IPS-11a (cell line): ENCODE measurements around the gene DAB2IP.

Experiments
- H3K4me3 ChIP-seq: one replicate; pipeline ENCODE4 v1.5.1; 2013; ENCODE audit warnings: low read depth, low read length, control low read depth

DAB2IP gene

DNA sequence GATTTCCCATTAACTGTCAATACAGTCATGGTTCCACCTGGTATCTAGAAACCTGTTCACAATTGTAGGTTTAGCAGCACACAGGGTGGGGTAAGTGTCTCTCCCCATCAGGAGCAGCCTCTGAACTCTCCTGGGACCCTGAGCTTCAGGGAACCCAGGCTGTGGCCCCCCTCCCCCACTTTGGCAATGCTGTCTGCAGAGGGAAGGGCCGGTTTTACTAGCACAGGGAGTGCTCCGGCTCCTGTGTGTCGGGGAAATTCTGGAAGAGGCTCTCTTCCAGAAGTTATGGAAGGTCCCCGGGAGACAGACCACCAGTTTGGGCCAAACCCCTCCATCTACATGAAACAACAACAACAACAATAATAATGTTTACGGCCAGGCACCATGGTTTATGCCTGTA is 9.9 kb downstream of the DAB2IP start:
- no peak overlapping the region for H3K4me3 ChIP-seq

DNA sequence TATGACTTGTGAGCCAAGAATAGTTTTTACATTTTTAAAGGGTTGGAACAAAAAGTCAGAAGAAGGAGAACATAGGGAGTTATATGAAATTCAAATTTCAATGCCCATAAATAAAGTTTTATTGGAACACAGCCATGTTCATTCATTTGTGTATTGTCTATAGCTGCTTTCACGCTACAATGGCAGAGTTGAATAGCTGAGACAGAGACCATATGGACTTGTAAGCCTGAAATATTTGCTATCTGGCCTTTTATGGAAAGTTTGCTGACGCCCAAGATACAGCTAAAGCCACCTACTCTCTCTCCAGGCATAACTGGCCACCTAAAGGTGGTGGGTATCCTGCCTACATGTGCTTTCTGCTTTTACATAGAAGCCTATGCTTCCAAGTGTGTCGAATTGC is 10.9 kb downstream of the DAB2IP start:
- H3K4me3 ChIP-seq = no peak overlapping the region

DNA sequence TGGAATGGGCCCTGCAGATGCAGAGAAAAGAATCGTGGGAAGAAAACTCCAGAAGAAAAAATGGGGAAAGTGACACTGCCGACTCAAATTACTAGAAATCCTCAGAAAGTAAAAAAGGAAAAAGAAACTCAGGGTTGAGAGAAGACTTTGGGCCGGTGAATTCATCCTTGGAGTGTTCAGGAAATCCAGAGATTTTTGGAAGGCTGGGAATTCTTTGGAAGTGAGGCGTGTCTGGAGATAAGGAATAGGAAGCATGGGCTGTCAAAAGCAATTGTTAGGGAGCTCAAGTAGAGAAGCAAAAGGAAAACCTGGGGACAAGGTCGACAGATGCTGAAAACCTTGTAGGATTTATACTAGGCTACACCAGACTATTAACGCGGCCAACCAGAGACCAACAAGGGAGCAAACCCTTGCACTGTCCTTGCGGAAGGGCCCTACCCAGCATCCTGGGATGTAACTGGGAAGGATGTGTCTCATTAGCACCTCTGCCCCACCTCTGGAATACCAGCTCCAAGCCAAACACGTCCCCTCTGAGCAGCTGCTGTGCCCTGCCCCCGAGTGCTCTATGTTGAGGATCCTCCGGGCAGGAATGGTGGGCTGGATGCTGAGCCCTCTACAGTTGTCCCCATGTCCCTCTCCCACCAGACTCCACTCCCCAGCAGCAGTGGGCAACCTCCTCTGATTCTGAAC is 11.6 kb downstream of the DAB2IP start:
- no peak overlapping the region for H3K4me3 ChIP-seq

DNA sequence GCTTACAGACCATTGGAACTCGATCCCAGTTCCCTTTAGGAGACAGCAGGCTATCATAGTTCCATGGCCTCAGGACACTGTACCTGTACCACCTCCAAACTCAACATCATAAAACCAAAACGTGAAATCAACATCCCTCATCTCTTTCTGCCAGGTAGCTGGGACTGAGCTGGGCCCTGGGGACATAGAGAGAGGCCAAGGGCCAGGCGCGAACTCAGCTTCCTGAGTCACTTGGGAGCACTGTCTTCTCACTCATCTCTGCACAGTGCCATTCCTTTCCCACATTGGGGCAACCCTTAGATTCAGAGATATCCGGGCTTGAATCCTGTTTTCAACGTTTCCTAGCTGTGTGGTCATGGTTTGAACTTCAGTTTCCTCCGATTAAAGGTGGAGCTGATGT is 12.2 kb downstream of the DAB2IP start:
- H3K4me3 ChIP-seq = no peak overlapping the region

DNA sequence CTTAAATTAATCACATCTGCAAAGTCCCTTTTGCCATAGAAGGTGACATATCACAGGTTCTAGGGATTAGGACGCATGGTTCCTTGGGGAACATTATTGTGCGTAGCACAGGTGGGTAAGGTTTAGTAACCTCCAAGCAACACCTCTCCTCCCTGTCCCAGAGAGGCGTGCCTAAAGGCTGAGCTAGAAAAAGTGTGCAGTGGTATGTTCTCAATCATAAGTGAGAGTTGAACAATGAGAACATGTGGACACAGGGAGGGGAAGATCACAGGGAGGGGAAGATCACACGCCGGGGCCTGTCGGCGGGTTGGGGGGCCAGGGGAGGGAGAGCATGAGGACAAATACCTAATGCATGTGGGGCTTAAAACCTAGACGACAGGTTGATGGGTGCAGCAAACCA is 14.9 kb downstream of the DAB2IP start:
- H3K4me3 ChIP-seq = no peak overlapping the region

DNA sequence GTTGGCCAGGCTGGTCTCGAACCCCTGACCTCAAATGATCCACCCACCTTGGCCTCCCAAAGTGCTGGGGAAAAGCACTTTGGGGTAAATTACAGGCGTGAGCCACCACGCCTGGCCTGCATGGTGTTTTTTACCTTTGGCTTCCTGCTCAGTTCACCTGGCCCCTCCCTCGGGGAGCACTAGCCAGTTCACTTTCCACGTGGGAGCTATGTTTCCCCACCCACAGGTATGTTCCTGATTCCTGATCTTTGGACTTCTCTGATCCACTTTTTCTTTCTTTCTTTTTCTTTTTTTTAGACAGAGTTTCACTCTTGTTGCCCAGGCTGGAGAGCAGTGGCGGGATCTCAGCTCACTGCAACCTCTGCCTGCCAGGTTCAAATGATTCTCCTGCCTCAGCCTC is 15.8 kb downstream of the DAB2IP start:
- no peak overlapping the region for H3K4me3 ChIP-seq

DNA sequence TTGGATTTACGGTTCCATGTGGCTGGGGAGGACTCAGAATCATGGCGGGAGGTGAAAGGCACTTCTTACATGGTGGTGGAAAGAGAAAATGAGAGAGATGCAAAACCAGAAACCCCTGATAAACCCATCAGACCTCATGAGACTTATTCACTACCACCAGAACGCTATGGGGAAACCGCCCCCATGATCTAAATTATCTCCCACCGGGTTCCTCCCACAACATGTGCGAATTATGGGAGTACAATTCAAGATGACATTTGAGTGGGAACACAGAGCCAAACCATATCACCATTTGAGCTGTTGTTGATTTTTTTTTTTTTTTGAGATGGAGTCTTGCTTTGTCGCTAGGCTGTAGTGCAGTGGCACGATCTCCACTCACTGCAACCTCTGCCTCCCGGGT is 16.5 kb downstream of the DAB2IP start:
- no peak overlapping the region for H3K4me3 ChIP-seq

DNA sequence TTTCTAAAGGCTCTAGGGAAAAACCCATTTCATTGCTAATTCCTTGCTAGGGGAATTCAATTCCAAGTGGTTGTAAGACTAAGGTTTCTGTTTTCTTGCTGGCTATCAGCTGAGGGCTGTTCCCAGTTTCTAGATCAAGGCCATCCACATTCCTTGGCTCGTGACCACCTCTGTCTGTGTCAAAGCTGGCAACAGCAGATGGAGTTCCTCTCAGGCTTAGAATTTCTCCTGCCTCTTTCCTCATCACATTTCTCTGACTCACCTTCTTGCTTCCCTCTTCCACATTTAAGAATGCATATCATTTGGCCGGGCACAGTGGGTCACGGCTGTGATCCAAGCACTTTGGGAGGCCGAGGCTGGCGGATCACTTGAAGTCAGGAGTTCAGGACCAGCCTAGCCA is 19.0 kb downstream of the DAB2IP start:
- no peak overlapping the region for H3K4me3 ChIP-seq

DNA sequence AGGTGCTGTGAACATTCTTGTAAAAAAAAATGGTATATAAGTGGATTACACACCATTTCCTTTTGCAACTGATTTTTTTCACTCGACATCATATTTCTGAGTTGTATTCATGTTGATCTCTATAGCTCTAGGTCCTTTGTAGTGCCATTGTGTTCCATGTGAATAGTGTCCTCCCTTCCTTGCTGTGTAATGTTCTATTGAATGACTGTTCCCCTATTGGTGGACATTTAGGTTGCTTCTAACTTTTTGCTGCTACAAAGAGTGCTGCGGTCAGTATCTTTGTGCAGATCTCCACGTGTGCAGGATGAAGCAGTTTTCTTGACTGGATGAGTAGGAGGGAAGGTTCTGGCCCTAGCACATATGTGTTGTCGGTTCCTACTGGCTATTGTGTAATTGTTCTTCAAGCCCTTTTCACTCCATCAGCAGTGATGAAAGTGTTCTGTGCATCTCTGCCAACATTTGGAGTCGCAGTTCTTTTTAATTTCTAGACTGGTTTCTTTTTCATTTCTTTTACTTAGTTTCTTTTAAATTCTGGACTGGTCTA is 20.2 kb downstream of the DAB2IP start:
- no peak overlapping the region for H3K4me3 ChIP-seq

DNA sequence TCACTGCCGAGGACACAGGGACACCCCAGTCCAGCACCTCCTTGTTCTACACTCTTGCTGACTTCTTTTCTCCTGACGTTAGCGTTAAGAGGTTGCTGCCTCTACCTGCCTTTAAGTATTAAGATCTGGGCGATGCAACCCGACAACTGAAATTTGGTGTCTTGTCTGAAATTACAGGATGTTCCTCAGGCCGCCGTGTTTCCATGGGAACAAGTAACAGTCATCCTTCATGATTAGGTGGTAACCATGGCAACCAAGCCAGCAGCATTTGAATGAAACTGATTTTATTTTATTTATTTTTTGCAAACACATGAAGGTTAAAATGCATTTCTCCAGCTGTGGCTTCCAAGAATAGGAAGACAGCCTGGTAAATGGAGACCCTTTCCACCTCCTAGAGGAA is 20.8 kb downstream of the DAB2IP start:
- no peak overlapping the region for H3K4me3 ChIP-seq

DNA sequence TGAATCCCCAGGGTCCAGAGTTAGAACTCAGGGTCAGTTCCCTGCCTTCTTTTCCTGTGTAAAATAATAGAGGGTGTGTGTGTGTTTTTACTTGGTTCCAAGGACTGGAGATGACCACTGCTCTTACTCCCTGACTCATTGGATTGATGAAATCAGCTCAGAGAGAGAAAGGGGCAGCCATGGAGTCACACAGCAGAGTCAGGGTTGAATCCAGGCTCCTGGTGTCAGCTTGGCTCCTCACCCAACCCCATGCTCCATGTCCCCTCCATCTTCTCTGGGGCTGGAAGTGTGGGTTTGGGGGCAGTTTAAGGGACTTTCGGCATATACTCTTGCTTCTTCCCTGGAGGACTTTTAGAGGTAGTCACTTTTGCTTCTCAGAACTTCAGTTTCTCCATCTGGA is 21.6 kb downstream of the DAB2IP start:
- no peak overlapping the region for H3K4me3 ChIP-seq

DNA sequence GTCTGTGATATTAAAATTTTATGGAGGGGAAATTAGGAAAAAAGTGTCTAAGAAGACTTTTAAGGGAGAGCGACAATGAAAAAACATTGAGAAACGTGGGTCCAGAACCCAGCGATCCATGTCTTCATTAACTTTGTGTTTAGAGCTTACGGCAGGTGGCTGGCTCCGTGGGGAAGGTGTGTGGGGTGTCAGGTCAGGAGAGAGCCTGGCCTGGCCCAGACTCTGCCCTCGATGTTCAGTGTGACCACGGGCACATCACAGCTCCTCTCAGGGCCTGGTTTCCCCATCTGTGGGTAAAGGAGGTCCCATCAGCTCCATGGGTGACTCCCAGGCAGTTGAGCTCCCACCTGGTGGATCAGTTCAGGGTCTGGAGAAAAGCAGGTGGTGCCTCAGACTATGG is 22.1 kb downstream of the DAB2IP start:
- no peak overlapping the region for H3K4me3 ChIP-seq

DNA sequence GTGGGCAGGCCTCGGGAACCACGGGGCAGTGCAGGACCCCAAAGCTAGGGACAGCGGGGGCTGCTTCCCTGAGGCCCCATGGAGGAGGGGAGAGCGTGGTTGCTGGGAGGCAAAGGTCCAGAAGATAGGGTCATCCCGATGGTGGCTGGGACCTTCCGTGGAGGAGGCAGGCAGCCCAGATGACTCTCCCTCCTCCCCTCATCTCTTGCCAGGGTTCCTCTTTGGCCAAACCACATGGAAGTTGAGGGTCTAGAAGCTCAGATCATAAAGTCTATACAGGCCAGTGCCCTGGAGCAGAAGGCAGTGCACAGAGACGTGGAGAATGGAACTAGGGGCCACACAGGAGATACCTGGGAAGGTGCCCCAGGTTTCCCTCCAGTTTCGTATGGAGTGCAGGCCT is 22.6 kb downstream of the DAB2IP start:
- no peak overlapping the region for H3K4me3 ChIP-seq

DNA sequence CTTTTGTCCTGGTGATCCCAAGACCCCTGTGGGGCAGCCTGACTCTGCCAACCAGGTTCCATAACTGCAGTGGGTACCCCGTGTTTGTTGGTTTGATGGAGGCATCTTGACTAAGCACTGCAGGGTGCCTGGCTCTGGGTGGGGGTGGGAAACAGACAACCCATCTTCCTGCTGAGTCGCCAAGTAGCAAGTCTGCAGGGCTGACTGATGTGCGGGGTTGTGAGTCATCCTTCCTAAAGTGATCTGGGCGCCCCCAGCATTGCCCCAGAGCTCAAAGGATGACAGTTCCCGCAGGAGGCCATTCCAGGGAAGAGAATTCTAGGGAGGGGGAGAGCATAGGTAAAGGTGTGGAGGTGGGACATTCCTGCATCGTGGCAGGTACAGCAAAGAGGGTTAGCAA is 23.5 kb downstream of the DAB2IP start:
- H3K4me3 ChIP-seq = no peak overlapping the region

DNA sequence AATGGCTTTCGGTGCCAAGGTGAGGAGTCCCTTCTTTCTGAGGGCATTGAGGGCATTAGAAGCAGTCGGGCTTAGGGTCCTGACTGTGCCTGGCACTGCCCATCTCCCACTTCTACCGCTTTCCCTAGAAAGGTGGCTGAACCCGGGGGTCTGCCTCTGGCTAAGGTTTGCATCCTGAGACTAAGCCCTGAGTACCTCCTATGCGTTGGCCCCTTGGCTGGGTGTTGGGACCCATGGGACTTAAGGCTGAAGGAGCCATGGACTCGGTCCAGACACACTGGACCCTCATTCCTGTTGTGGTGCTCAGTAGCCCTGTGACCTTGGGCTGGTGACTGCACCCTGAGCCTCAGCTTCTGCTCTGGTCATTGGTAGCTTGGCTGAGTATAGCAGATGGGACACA is 23.9 kb downstream of the DAB2IP start:
- no peak overlapping the region for H3K4me3 ChIP-seq

DNA sequence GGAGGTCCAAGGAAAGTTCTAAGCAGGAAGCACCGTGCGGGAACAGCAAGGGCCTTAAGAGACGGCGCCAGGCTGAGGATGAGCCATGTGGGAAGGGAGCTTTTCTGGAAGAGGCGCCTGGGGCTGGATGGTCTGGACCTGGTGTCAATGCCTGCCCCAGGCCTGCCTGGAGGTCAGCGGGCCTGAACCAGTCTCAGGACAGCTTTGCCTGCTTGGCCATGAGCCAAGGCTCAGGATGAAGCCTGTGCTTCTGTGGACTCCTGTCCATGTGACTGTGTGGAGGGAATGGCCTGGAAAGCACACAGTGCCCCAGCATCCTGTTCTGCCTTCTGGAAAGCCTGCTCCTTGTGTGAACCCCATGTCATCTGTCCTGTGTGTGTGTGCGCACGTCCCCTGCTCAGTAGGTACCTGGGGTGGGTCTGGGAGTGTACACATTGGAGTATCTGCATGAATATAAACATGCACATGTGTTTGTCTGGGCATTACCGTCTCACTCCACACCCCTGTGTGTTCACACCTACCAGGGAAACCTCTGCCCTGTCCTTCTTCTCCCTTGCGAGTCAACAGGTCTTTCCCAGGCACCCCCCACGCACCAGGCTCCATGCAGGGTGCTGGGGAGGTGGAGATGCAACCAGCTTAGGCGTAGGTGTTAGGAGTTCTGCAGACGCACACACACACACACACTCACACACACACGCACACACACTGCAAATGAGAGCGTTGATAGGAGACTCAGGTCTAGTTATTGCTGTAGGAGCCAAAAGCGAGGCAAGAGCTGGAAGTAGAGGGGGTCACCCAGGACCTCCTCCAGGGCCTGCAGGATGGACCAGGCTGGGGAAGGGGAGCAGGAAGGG is 24.8 kb downstream of the DAB2IP start:
- no peak overlapping the region for H3K4me3 ChIP-seq

DNA sequence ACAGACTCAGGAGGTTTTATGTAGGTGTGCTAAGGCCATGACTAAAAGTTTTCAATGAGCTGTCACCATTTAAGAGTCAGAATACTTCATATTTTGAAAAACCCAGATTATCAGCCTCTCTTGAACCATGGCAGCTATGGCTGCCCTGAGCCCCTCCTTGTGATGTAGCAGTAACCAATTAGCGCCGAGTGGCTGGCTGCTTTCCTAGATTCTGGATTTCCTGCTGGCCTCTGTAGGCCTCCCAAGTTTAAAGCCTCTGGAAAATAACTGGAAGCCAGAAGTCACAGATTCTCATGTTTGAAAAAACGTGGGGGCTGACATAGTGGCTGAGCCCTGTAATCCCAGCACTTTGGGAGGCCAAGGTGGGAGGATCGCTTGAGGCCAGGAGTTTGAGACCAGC is 25.5 kb downstream of the DAB2IP start:
- no peak overlapping the region for H3K4me3 ChIP-seq

DNA sequence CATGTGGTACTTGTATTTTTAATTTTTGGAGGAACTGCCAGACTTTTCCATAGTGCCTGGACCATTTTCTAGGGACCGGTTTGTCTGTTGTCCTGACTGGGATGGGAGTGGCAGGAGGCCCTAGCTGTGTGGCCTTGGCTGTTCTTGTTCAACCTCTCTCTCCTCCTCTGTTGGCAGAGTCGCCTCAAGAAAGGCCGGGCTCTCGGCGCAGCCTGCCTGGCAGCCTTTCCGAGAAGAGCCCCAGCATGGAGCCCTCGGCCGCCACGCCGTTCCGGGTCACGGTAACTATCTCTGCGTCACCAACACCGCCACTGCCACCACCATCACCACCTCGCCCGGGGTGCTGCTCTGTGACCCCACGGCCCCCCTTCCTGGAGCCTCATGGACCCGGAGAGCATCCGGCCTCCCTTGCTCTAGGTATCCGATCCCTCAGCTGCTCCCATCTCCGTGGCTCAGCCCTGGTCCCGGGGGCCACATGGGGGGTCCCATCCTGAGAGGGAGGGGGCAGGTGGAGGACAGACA is 27.1 kb downstream of the DAB2IP start:
- no peak overlapping the region for H3K4me3 ChIP-seq

DNA sequence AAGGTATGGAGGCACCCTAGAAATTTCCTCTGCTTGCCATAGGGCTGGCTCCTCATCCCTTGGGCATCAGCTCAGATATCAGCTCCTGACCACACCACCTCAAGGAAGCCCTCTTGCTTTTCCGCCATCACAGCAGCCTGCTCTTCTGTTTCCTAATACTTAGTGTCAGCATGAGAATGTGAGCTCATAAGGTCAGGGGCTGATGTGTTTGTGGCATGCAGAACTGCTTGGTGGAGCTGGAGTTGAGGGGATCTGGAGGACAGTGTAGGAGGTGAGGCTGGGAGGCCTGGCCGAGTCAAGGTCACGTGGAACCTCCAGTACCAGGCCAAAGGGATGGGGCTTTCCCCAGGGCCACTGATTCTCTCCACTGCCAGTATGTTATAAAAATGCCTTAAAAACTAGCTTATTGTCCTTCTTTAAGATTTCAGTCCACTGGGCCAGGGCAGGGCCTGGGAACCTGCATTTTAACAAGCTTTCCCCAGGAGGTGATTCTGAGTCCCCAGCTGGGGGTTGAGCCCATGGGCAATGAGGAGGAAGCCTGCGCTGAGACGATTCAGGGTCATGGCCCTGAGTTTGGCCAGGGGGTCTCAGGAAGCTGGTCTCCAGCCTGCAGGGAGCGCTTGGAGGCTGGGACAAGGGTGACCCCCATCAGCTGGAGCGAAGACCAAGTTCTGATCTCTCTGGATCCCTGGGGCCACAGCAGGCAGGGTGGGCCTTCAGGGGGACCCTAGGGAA is 28.6 kb downstream of the DAB2IP start:
- H3K4me3 ChIP-seq = no peak overlapping the region

DNA sequence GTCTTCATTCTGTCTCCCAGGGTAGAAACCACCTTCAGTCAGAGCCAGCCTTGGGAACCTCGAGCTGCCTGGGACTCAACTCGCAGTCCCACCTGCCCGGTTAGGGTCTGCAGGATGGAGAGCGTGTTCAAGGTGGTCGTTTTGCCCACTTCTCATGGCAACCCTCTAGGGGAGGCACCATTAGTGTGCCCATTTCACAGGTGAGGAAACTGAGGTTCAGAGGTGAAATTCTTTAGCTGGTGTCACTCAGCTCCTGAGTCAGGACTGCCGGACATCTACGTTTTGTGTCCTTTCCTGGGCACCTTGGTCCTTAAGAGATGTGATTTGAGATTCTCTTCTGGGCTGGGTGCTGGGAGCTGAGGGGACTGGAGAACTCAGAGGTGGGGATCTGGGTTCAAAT is 30.0 kb downstream of the DAB2IP start:
- H3K4me3 ChIP-seq = no peak overlapping the region

DNA sequence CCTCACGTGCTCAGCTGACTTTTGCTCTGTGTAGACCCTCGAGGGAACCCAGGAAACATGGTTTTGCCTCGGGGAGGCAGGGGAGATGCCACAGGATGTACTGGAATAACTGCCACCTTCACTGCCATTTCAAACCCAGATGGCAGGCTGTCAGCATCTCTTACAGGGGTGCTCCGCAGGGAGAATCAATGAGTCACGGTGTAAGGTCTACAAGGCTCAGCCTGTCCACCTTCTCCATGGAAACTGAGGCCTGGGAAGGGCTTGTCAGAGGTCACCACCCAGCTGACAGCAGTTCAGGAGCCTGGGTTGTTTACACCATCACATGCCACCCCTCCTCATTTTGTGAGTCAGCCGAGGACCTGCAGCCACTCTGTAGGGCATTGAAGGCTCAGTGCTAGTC is 30.8 kb downstream of the DAB2IP start:
- no peak overlapping the region for H3K4me3 ChIP-seq
